Calu3 (cell line): Measurements from ENCODE around the gene RASA1. TPM values are rescaled to one million over a fixed set of nuclear protein-coding genes. Genes with fewer than 3 reads are reported as not detected.
A peak's percentile ranks its signal among the peaks of the same experiment; 100 is the strongest.
"Not testable (repeated sequence)": the region's sequence is repeated elsewhere in the genome, so short reads cannot be mapped to it uniquely, and the experiment has no call there.

Source experiments
- BruUV-seq: library from RNA; stranded (reverse); fragments of 400-500 nt; replicated peaks from 2 replicates; lab custom pipeline; 2021; lab: Mats Ljungman, UMichigan
- CTCF ChIA-PET: fragments of 300-600 bp; sonication (Branson Sonifier 250); formaldehyde crosslinking; loops from one replicate; lab custom pipeline; 2022; ENCODE audit warnings: antibody characterized with exemption; lab: Charles Lee
- DNase-seq: peaks from one replicate; pipeline ENCODE4 v3.0.0; 2022
- H3K27ac Mint-ChIP-seq: one replicate; pipeline ENCODE4 v1.8.0; 2022; ENCODE audit warnings: mixed read lengths; ENCODE audit not compliant: unreplicated experiment
- H3K27me3 Mint-ChIP-seq: one replicate; pipeline ENCODE4 v1.8.0; 2022; ENCODE audit warnings: mixed read lengths; ENCODE audit not compliant: unreplicated experiment
- H3K36me3 Mint-ChIP-seq: one replicate; pipeline ENCODE4 v1.8.0; 2022; ENCODE audit warnings: mild to moderate bottlenecking, moderate library complexity, mixed read lengths; ENCODE audit not compliant: insufficient read depth, unreplicated experiment
- H3K4me1 Mint-ChIP-seq: one replicate; pipeline ENCODE4 v1.8.0; 2022; ENCODE audit warnings: mild to moderate bottlenecking, low read depth, mixed read lengths; ENCODE audit not compliant: unreplicated experiment
- H3K4me3 Mint-ChIP-seq: one replicate; pipeline ENCODE4 v1.8.0; 2022; ENCODE audit warnings: mild to moderate bottlenecking, low read depth, moderate library complexity, mixed read lengths; ENCODE audit not compliant: unreplicated experiment
- H3K9me3 Mint-ChIP-seq: one replicate; pipeline ENCODE4 v1.8.0; 2022; ENCODE audit warnings: low read depth, mixed read lengths; ENCODE audit not compliant: unreplicated experiment
- CTCF ChIP-seq: fragments of 200-600 bp; IDR thresholded peaks from one replicate; pipeline ENCODE4 v1.8.0; 2022; ENCODE audit warnings: antibody characterized with exemption; ENCODE audit not compliant: unreplicated experiment
- intact Hi-C: fragments of 100-400 bp; cut with micrococcal nuclease; formaldehyde crosslinking; loops from one replicate; pipeline ENCODE4 v1.10.0; 2022; ENCODE audit not compliant: unreplicated experiment
- total RNA-seq: library from RNA; stranded (reverse); gene quantifications from 2 replicates; pipeline ENCODE4 v1.2.3, GENCODE V29; 2022

RASA1 gene
- total RNA-seq, 1 experiment from 2014 or later = 193 TPM

GRCh38 chr5:87282269-87282668, 14.6 kb downstream of the RASA1 start:
- Mint-ChIP-seq H3K4me3 (no peak overlapping the region), H3K27me3 (no peaks in the 10 kb centered on the region), H3K36me3 (peaks cover 85% of the 10 kb centered on the region), H3K9me3 (no peaks in the 10 kb centered on the region), H3K27ac (peak overlapping the region; percentile 40), H3K4me1 (peaks cover 68% of the 10 kb centered on the region)
- intact Hi-C loops = loop anchor here (5.0 kb wide), 1 partner anchor 45 kb away; no protein-coding TSS in a partner anchor
- no peak for TF ChIP-seq CTCF
- CTCF ChIA-PET = no interaction called here
- no TSS peak for BruUV-seq
- no peak for DNase-seq

- H3K9me3 Mint-ChIP-seq, CTCF ChIA-PET, DNase-seq, intact Hi-C loops, H3K4me3 Mint-ChIP-seq, H3K27me3 Mint-ChIP-seq, BruUV-seq, H3K27ac Mint-ChIP-seq: not testable (repeated sequence)
- Mint-ChIP-seq H3K4me1 (peaks cover 54% of the 10 kb centered on the region), H3K36me3 (peaks cover 83% of the 10 kb centered on the region)
Measured at GRCh38 chr5:87287266-87287665, 19.6 kb downstream of the RASA1 start.

GRCh38 chr5:87298692-87299362, 31.1 kb downstream of the RASA1 start:
- no peak for DNase-seq
- intact Hi-C loops = no loop called here
- peaks cover 81% of the 10 kb centered on the region for H3K36me3 Mint-ChIP-seq
- CTCF ChIA-PET = interaction anchor here (0.7 kb wide), 1 partner anchor 267 kb away, joined by 8 read pairs; no protein-coding TSS in a partner anchor
- H3K27me3 Mint-ChIP-seq = no peaks in the 10 kb centered on the region
- BruUV-seq = no TSS peak
- TF ChIP-seq CTCF = no peak
- peaks cover 97% of the 10 kb centered on the region for H3K4me1 Mint-ChIP-seq
- H3K9me3 Mint-ChIP-seq = no peaks in the 10 kb centered on the region
- peak overlapping the region; percentile 56 for H3K4me3 Mint-ChIP-seq
- peak overlapping the region; percentile 86 for H3K27ac Mint-ChIP-seq

- DNase-seq = no peak
- no TSS peak for BruUV-seq
- no peak overlapping the region for H3K4me3 Mint-ChIP-seq
- no peaks in the 10 kb centered on the region for H3K9me3 Mint-ChIP-seq
- H3K36me3 Mint-ChIP-seq = peaks cover 83% of the 10 kb centered on the region
- CTCF ChIA-PET = interaction anchor here (1.3 kb wide), 1 partner anchor 22 kb away, joined by 3 read pairs; no protein-coding TSS in a partner anchor
- no peak for TF ChIP-seq CTCF
- H3K27ac Mint-ChIP-seq = peak overlapping the region; percentile 86
- intact Hi-C loops = loop anchor here (5.0 kb wide), 1 partner anchor 47 kb away; no protein-coding TSS in a partner anchor
- H3K27me3 Mint-ChIP-seq = no peaks in the 10 kb centered on the region
- H3K4me1 Mint-ChIP-seq = peaks cover 93% of the 10 kb centered on the region
Measured at GRCh38 chr5:87300176-87300575, 32.5 kb downstream of the RASA1 start.

- Mint-ChIP-seq H3K4me1 (peaks cover 93% of the 10 kb centered on the region), H3K9me3 (peaks cover 3% of the 10 kb centered on the region), H3K36me3 (peaks cover 88% of the 10 kb centered on the region), H3K27ac (peak overlapping the region; percentile 82), H3K27me3 (no peaks in the 10 kb centered on the region), H3K4me3 (no peak overlapping the region)
- BruUV-seq = no TSS peak
- intact Hi-C loops = loop anchor here (5.0 kb wide), 1 partner anchor 47 kb away; no protein-coding TSS in a partner anchor
- DNase-seq = peak; percentile 69
- TF ChIP-seq CTCF = no peak
- CTCF ChIA-PET = interaction anchor here (1.3 kb wide), 1 partner anchor 22 kb away, joined by 3 read pairs; no protein-coding TSS in a partner anchor
Measured at GRCh38 chr5:87300744-87301143, 33.1 kb downstream of the RASA1 start.
